Measurements from ENCODE around the gene HSD17B14. TPM values are rescaled to one million over a fixed set of nuclear protein-coding genes. Genes with fewer than 3 reads are reported as not detected.
A peak's percentile ranks its signal among the peaks of the same experiment; 100 is the strongest.

HSD17B14 gene
- total and polyA plus RNA-seq, 9 of the 15 experiments (the other 6 are each of a cell fraction or from before 2014, with no cell fraction given) = 0.16 TPM; not detected in 8

DNA sequence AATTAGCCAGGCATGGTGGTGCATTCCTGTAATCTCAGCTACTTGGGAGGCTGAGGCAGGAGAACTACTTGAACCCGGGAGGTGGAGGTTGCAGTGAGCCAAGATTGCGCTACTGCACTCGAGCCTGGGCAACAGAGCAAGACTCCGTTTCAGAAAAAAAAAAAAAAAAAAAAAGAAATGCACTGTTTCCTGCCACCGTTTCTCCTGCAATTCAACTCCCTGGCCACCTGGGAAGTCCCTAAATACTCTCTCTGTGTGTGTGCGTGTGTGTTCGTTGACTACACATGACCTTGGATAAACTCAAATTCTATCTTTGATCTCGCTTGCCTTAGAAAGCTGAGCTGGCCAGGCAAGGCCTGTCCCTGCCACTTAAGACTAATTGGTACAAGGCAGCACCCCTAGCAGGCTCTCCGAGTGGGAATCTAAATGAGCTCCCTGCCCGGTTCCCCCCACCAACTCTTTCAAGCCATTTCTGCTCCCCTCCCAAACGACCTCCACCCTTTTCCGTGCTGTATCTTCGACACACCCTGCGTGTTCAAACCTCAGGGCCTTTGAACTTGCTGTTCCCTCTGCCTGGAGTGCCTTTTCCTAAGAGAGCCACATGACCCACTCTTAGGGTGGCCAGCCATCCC, 20.3 kb downstream of the HSD17B14 start (continued):
- TF ChIP-seq, protein P1, sequence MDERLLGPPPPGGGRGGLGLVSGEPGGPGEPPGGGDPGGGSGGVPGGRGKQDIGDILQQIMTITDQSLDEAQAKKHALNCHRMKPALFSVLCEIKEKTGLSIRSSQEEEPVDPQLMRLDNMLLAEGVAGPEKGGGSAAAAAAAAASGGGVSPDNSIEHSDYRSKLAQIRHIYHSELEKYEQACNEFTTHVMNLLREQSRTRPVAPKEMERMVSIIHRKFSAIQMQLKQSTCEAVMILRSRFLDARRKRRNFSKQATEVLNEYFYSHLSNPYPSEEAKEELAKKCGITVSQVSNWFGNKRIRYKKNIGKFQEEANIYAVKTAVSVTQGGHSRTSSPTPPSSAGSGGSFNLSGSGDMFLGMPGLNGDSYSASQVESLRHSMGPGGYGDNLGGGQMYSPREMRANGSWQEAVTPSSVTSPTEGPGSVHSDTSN (CRISPR knock-in tag; IDR thresholded peaks at IDR 0.05; ENCODE audit: low read depth) = no peak
- TF ChIP-seq, protein P1 (tag; conservative IDR thresholded peaks at IDR 0.05; ENCODE audit: low read depth) = peak; percentile 47; the same call in 1 of the 2 replicates
- TF ChIP-seq LEF1 (IDR thresholded peaks at IDR 0.05) (peak; percentile 64), XRCC3 (IDR thresholded peaks at IDR 0.05) (no peak), NCOA2 (IDR thresholded peaks at IDR 0.05; ENCODE audit: partially characterized antibody in 2 of 2) (no peak), MTA1 (IDR thresholded peaks at IDR 0.05; ENCODE audit: borderline replicate concordance) (no peak), NONO (IDR thresholded peaks at IDR 0.05; ENCODE audit: low read depth in 2 of 2, low read length in 1 of 2) (no peak), BRD9 (IDR thresholded peaks at IDR 0.05; ENCODE audit: low read depth, partially characterized antibody) (peak; percentile 38), NR1H2 (CRISPR knock-in tag; IDR thresholded peaks at IDR 0.05) (0 out of 2 replicates have a peak, but pooled peaks have one; percentile 59), ZNF274 (IDR thresholded peaks at IDR 0.05; ENCODE audit: borderline replicate concordance, low read depth, low read length) (no peak), ZNF699 (CRISPR knock-in tag; IDR thresholded peaks at IDR 0.05; ENCODE audit: insufficient replicate concordance) (no peak), BRCA1 (IDR thresholded peaks at IDR 0.05) (no peak), BRCA1 (CRISPR knock-in tag; IDR thresholded peaks at IDR 0.05) (no peak), MTF1 (CRISPR knock-in tag; IDR thresholded peaks at IDR 0.05; ENCODE audit: borderline replicate concordance) (no peak)
- TF ChIP-seq, protein P2, sequence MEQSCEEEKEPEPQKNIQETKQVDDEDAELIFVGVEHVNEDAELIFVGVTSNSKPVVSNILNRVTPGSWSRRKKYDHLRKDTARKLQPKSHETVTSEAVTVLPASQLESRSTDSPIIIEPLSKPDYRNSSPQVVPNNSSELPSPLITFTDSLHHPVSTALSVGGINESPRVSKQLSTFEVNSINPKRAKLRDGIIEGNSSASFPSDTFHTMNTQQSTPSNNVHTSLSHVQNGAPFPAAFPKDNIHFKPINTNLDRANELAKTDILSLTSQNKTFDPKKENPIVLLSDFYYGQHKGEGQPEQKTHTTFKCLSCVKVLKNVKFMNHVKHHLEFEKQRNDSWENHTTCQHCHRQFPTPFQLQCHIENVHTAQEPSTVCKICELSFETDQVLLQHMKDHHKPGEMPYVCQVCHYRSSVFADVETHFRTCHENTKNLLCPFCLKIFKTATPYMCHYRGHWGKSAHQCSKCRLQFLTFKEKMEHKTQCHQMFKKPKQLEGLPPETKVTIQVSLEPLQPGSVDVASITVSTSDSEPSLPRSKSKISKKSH (CRISPR knock-in tag; IDR thresholded peaks at IDR 0.05) = no peak
- TF ChIP-seq, protein P3, sequence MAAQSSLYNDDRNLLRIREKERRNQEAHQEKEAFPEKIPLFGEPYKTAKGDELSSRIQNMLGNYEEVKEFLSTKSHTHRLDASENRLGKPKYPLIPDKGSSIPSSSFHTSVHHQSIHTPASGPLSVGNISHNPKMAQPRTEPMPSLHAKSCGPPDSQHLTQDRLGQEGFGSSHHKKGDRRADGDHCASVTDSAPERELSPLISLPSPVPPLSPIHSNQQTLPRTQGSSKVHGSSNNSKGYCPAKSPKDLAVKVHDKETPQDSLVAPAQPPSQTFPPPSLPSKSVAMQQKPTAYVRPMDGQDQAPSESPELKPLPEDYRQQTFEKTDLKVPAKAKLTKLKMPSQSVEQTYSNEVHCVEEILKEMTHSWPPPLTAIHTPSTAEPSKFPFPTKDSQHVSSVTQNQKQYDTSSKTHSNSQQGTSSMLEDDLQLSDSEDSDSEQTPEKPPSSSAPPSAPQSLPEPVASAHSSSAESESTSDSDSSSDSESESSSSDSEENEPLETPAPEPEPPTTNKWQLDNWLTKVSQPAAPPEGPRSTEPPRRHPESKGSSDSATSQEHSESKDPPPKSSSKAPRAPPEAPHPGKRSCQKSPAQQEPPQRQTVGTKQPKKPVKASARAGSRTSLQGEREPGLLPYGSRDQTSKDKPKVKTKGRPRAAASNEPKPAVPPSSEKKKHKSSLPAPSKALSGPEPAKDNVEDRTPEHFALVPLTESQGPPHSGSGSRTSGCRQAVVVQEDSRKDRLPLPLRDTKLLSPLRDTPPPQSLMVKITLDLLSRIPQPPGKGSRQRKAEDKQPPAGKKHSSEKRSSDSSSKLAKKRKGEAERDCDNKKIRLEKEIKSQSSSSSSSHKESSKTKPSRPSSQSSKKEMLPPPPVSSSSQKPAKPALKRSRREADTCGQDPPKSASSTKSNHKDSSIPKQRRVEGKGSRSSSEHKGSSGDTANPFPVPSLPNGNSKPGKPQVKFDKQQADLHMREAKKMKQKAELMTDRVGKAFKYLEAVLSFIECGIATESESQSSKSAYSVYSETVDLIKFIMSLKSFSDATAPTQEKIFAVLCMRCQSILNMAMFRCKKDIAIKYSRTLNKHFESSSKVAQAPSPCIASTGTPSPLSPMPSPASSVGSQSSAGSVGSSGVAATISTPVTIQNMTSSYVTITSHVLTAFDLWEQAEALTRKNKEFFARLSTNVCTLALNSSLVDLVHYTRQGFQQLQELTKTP (IDR thresholded peaks at IDR 0.05; ENCODE audit: low read depth in 1 of 2, partially characterized antibody in 2 of 2) = no peak
- TF ChIP-seq, protein P4, sequence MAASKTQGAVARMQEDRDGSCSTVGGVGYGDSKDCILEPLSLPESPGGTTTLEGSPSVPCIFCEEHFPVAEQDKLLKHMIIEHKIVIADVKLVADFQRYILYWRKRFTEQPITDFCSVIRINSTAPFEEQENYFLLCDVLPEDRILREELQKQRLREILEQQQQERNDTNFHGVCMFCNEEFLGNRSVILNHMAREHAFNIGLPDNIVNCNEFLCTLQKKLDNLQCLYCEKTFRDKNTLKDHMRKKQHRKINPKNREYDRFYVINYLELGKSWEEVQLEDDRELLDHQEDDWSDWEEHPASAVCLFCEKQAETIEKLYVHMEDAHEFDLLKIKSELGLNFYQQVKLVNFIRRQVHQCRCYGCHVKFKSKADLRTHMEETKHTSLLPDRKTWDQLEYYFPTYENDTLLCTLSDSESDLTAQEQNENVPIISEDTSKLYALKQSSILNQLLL (CRISPR knock-in tag; IDR thresholded peaks at IDR 0.05; ENCODE audit: borderline replicate concordance) = no peak

All from K562 (cell line).